HT1080 (cell line): ENCODE measurements around the gene CA10. TPM values are rescaled to one million over a fixed set of nuclear protein-coding genes. Genes with fewer than 3 reads are reported as not detected.

ENCODE experiments used
- DNase-seq: peaks from one replicate; pipeline ENCODE4 v3.0.0-alpha.2; 2015; ENCODE audit warnings: low read depth
- total RNA-seq: library from RNA; depleted of rRNA; stranded (reverse); fragments of >200 nt; shearing (Covaris generic); gene quantifications from 2 replicates; pipeline ENCODE4 v1.2.3, GENCODE V29; 2014

CA10 gene
- total RNA-seq, 1 experiment from 2014 or later: not detected

GRCh38 chr17:51955245-51955644 lies 203.3 kb downstream of the CA10 start:
- DNase-seq: no peak

- no peak for DNase-seq
Observed at GRCh38 chr17:51954232-51954765, 204.2 kb downstream of the CA10 start.

GRCh38 chr17:51951741-51952140 lies 206.8 kb downstream of the CA10 start:
- DNase-seq: peak; percentile 4

- DNase-seq: peak; percentile 69
Observed at GRCh38 chr17:51948128-51948527, 210.4 kb downstream of the CA10 start.

- no peak for DNase-seq
Observed at GRCh38 chr17:51947160-51947735, 211.3 kb downstream of the CA10 start.

- DNase-seq: no peak
Observed at GRCh38 chr17:51946311-51946710, 212.2 kb downstream of the CA10 start.

GRCh38 chr17:51941272-51941671 lies 217.2 kb downstream of the CA10 start:
- DNase-seq: peak; percentile 2

- no peak for DNase-seq
Observed at GRCh38 chr17:51937264-51937663, 221.2 kb downstream of the CA10 start.

- DNase-seq: no peak
Observed at GRCh38 chr17:51935477-51935876, 223.0 kb downstream of the CA10 start.

GRCh38 chr17:51933647-51934046 lies 224.9 kb downstream of the CA10 start:
- no peak for DNase-seq

- no peak for DNase-seq
Observed at GRCh38 chr17:51926448-51926847, 232.1 kb downstream of the CA10 start.

- no peak for DNase-seq
Observed at GRCh38 chr17:51921500-51921899, 237.0 kb downstream of the CA10 start.

GRCh38 chr17:51914577-51914976 lies 243.9 kb downstream of the CA10 start:
- no peak for DNase-seq

- DNase-seq: no peak
Observed at GRCh38 chr17:51913491-51914205, 244.9 kb downstream of the CA10 start.

GRCh38 chr17:51912939-51913338 lies 245.6 kb downstream of the CA10 start:
- no peak for DNase-seq

GRCh38 chr17:51911237-51911636 lies 247.3 kb downstream of the CA10 start:
- no peak for DNase-seq

GRCh38 chr17:51909971-51910370 lies 248.5 kb downstream of the CA10 start:
- no peak for DNase-seq

- no peak for DNase-seq
Observed at GRCh38 chr17:51908841-51909537, 249.5 kb downstream of the CA10 start.

- no peak for DNase-seq
Observed at GRCh38 chr17:51907041-51907440, 251.5 kb downstream of the CA10 start.

GRCh38 chr17:51904379-51904778 lies 254.1 kb downstream of the CA10 start:
- DNase-seq: no peak

GRCh38 chr17:51901242-51901641 lies 257.3 kb downstream of the CA10 start:
- no peak for DNase-seq

GRCh38 chr17:51891936-51892335 lies 266.6 kb downstream of the CA10 start:
- no peak for DNase-seq
